T1000 (cell line): Measurements from ENCODE around the gene IPO5.
A peak's percentile ranks its signal among the peaks of the same experiment; 100 is the strongest.
"Not testable (repeated sequence)": the region's sequence is repeated elsewhere in the genome, so short reads cannot be mapped to it uniquely, and the experiment has no call there.

Source experiments
- DNase-seq: peaks from one replicate; lab custom pipeline; 2025; ENCODE audit warnings: mixed read lengths; lab: John Stamatoyannopoulos, UW

Gene IPO5

GRCh38 chr13:97949316-97949715, 4.2 kb upstream of the IPO5 start:
- DNase-seq = peak; percentile 12

DNA sequence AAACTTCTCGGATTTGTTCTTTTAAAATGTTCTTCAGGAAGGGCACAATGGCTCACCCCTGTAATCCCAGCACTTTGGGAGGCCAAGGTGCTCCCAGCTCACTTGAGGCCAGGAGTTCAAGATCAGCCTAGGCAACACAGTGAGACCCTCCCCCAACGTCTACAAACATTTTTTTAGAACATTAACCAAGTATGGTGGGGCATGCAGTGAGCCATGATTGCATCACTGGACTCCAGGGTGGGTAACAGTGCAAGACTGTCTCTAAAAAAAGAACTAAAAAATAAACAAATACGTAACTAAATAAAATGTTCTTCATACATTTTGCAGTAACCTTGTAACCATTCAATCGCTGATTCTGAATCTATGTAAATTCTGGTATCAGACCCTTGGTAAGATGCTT, 2.1 kb upstream of the IPO5 start:
- no peak for DNase-seq

DNA sequence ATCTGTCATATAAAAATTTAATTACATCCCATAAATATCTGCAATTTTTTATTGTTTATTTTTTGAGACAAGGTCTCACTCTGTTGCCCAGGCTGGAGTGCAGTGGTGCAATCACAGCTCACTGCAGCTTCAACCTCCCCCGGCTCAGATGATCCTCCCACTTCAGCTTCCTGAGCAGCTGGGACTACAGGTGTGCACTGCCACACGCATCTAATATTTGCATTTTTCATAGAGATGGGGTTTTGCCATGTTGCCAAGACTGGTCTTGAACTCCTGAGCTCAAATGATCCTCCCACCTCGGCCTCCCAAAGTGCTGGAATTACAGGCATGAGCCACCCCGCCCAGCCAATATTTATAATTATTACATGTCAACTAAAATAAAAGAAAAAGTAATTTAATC, 644 bp upstream of the IPO5 start:
- DNase-seq = not testable (repeated sequence)

DNA sequence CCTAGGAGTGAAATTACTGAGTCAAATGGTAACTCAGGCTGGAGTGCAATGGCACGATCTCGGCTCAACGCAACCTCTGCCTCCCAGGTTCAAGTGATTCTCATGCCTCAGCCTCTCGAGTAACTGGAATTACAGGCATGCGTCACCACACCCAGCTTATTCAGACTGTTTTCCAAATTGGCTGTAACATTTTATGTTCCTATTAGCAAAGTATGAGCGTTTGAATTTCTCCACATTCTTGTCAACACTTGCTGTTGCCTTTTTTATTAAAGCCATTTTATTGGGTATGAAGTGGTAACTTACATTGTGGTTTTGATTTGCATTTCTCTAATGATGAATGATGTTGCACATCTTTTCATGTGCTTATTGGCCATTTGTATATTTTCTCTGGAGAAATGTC, 7.9 kb downstream of the IPO5 start:
- no peak for DNase-seq

- no peak for DNase-seq
Measured at GRCh38 chr13:97962887-97963286, 9.4 kb downstream of the IPO5 start.

GRCh38 chr13:97967226-97967625, 13.8 kb downstream of the IPO5 start:
- DNase-seq = no peak

GRCh38 chr13:97967948-97968347, 14.5 kb downstream of the IPO5 start:
- no peak for DNase-seq

DNA sequence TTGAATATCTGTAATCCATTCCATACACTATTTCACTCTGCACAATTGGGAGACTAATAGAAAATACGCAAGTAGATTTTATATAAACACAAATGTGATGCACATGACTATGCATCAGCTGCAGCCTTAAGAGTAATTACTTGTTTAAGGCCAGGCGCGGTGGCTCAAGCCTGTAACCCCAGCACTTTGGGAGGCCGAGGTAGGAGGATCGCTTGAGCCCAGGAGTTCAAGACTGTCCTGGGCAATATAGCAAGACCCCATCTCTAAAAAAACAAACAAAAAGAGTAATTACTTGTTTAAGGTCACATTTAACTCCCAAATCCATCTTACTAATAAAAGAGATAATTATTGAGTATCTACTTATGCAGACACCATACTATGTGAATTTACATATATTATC, 18.0 kb downstream of the IPO5 start:
- DNase-seq = no peak

DNA sequence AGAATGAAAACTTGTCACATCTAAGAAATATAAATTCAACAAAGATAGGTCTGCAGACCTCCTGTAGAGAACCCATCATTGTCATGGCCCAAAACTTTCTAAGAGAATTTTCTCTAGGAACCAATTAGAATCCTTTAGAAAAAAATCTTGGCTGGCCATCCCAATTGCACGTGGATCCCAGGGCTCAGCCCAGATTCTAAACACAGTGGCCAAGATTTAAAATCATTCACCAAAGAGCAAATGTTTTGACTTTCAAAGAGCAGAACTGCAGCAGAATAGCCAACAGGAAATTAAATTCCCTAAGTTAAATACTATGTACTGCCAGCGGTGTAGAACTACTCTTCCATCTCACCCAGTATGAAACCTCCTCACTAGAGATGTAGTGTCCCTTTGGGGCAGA, 21.3 kb downstream of the IPO5 start:
- no peak for DNase-seq

DNA sequence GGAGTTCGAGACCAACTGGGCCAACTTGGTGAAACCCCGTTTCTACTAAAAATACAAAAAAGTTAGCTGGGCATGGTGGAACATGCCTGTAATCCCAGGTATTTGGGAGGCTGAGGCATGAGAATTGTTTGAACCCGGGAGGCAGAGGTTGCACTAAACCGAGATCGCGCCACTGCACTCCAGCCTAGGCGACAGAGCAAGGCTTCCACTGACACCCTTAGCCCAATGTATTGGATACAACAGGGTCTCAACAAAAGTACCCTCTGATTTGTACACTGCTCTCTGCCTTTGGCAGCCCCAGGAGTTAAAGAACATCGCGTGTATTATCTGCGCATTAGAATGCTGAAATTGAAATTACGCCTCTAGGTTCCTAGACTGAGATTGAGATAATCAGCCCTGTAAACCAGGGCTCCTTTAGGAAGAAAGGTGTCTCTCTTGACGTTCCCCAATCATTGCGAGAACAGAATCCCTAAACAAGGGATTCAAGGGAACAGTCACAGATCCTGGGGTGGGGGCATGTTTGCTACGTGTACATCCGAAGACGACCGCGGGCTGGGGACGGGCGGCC, 21.9 kb downstream of the IPO5 start:
- DNase-seq = no peak

DNA sequence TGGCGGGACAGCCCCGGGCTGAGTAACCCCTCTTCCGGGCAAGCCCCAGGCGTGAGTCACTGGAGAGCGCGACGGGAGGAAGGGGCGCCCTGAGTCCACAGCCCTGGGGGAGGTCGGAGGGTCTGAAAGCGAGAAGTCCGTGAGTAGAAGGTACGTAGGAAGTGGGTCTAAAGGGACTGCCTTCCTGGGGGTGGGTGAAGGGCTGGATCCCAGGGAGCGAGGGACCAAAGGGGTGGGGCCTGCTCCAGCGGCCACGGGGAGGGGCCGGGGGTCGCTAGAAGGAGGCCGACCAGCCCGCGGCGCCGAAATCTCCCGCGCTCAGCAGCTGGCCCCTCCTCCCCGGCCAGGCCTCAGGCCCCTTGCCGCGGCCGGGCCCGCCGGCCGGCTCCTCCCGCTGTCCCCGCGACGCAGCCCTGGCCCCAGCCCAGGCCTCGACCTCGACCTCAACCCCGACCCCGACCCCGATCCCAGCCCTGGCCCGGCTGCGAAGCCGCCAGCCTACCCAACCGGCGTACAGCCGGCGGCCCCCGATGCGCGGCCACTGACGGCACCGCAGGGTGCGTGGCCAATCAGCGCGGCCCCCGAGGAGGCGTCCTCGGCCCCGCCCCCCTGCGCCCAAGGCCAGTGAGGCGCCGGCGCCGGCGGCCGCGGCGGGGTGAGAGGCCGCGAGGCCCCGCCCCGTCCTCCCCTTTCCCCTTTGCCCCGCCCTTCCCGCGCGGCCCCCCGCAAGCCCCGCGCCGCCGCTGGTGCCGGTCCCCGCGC, 22.6 kb downstream of the IPO5 start:
- DNase-seq = peak; percentile 61

- no peak for DNase-seq
Measured at GRCh38 chr13:97976610-97977521, 23.4 kb downstream of the IPO5 start.

DNA sequence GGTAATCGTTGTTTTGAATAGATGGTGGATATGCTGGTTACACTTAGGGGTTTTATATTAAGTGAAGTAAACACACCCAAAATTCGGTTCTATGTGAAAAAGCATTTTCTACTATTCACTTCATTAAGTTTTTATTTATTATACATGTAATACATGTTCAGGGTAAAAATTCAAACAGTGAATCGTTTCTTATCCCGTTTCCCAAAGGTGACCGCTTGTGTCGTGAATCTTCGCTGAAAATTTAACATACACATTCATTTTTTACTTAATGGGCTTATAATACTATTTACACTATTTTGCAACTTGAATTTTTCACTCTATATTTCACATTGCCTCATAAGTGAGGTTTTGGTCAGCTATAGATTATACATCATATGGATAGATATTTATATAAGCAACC, 24.5 kb downstream of the IPO5 start:
- no peak for DNase-seq

GRCh38 chr13:97978651-97979050, 25.2 kb downstream of the IPO5 start:
- DNase-seq = no peak

- no peak for DNase-seq
Measured at GRCh38 chr13:97979051-97979450, 25.6 kb downstream of the IPO5 start.

- no peak for DNase-seq
Measured at GRCh38 chr13:97979556-97979955, 26.1 kb downstream of the IPO5 start.

GRCh38 chr13:97982286-97982685, 28.8 kb downstream of the IPO5 start:
- no peak for DNase-seq

GRCh38 chr13:97986835-97987234, 33.4 kb downstream of the IPO5 start:
- no peak for DNase-seq

- DNase-seq = no peak
Measured at GRCh38 chr13:97999653-98000052, 46.2 kb downstream of the IPO5 start.

GRCh38 chr13:98004107-98004506, 50.6 kb downstream of the IPO5 start:
- DNase-seq = no peak

GRCh38 chr13:98004997-98005396, 51.5 kb downstream of the IPO5 start:
- DNase-seq = not testable (repeated sequence)

GRCh38 chr13:98007001-98007400, 53.5 kb downstream of the IPO5 start:
- no peak for DNase-seq

DNA sequence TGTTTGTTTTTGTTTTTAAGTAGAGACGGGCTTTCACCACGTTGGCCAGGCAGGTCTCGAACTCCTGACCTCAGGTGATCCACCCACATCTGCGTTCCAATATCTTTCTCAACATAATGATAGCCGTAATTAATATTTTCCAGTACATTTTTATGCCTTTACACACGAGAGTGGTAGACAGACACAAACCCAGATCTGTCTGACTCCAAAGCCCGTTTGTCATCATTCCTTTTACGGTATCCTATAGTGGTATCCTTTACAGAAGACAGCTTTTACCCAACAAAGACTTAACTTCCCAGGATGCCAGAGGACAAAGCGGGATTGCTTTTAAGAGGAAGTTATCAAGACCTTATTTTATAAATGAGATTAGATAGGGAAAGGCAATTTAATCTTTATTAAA, 59.8 kb downstream of the IPO5 start:
- no peak for DNase-seq
